Hindlimb muscle (tissue), 1 donor: ENCODE data around the gene HOXA5. TPM values are rescaled to one million over a fixed set of nuclear protein-coding genes. Genes with fewer than 3 reads are reported as not detected.

Source experiments
- DNase-seq: peaks from one replicate; pipeline ENCODE4 v3.0.0-alpha.2; 2013
- polyA plus RNA-seq: library from polyadenylated mRNA; unstranded; fragments of 120-200 nt; gene quantifications from one replicate; pipeline ENCODE4 v1.2.1, GENCODE V29; 2013; ENCODE audit not compliant: insufficient read length

HOXA5 gene
- polyA plus RNA-seq, 1 donor = 7.0 TPM

- DNase-seq = no peak
These were observed 27.2 kb upstream of the HOXA5 start for GRCh38 chr7:27170426-27171324.

DNA sequence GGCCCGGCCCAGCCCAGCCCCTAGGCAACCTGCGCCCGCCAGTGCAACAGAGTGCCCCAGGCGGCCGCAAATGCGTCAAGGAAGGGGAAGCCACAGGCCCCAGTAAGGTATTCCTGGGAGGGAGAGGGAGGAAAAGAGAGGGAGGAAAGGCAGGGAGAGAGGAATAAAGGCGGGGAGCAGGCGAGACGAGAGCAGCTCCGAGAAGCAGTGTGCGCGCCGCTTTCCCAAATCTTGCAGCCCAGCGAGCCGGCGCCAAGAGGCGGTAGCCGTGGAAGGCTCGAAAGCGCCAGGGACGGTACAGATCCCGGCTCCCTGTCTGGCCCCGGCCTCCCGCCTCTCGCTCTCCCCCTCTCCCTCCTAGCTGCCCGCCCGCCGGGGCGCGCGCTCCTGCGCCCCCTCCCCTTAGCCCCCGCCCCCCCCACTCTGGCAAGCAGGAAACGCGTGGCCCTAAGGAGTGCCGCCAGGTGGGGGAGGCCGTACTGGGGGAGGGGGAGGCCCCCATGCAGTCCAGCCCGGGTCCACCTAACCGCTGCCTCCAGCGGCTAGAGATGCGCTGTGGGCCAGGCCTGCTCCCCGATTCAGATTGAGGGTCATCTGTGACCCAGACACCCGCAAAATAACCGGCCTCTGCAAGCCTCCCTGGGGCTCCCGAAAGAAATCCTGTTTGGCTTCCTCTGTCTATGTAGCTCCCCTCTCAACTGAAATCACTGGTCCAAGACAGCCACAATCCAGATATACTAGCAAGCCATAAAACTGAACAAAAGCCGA lies 26.4 kb upstream of the HOXA5 start:
- DNase-seq = no peak

DNA sequence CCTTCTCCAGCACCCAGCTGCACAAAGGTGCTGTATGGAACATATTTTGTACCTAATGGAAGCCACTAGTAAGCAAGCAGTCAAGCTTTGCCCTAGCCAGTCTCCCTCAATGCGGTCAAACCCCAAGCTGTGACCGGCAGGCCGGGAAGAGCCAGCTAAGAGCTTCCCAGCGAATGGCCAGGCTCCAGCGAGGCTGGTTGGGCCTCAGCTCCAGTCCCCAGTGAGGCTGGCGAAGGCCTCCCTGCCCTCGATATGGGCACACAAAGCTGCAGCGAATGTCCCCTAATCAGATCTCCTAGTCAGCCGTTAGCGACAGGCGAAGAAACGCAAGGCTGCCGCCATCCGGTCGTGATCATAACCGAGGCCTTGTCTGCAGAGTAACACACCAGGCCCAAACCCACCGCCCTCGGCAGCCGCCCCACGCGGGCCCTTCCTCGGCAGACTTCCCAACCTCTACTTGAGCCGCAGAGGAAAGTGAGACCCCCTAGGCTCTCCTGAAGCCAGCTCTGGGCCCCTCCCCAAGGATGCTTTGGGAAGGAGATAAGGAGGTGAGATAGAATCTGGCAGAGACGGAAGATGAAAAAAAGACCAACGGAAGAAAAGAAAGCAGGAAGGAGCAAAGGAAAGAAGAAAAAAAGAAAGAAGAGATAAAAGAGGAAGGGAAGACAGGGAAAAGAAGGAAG lies 24.9 kb upstream of the HOXA5 start:
- peak; percentile 79 for DNase-seq

DNA sequence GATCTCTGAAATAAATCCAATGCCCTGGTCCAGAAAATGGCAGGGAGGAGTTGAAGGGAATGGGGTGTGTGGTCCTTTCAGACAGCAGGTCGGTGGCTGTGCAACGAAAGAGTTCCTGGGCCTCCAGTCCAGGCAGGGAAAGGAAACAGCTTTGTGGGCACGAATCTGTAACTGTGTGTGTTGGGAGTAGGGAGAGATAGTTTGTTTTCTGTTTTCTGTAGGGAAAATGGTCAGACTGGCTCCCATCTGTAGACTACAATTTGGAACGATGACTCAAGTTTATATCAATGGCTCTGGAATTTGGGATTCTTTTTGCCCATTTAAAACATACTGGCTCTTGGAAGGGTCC lies 24.4 kb upstream of the HOXA5 start:
- DNase-seq = no peak

- no peak for DNase-seq
These were observed 23.3 kb upstream of the HOXA5 start for GRCh38 chr7:27166531-27167505.

- DNase-seq = no peak
These were observed 22.6 kb upstream of the HOXA5 start for GRCh38 chr7:27165996-27166530.

DNA sequence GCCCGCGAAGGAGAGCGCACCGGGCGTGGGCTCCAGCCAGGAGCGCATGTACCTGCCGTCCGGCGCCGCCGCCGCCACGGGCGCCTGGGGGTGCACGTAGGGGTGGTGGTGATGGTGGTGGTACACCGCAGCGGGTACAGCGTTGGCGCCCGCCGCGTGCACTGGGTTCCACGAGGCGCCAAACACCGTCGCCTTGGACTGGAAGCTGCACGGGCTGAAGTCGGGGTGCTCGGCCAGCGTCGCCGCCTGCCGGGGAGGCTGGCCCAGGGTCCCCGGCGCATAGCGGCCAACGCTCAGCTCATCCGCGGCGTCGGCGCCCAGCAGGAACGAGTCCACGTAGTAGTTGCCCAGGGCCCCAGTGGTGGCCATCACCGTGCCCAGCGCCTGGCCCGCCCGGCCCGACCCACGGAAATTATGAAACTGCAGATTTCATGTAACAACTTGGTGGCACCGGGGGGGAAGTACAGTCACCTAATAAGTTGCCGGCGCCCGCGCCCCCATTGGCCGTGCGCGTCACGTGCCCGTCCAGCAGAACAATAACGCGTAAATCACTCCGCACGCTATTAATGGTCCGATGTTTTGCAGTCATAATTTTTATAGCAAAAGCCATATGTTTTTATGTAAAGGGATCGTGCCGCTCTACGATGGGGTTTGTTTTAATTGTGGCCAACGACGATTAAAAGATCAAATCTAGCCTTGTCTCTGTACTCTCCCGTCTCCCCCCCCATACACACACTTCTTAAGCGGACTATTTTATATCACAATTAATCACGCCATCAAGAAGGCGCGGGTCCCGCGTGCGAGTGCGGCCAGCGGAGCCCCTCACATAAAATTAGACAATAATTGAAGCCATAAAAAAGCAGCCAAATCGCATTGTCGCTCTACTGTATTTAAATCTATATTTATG lies 21.9 kb upstream of the HOXA5 start, which contains the start of gene HOXA9:
TSS of gene HOXA9 (minus strand) at position 449 of the 907 bp plus-strand sequence. CDS start at position 369, 80 bp downstream.
- peak; percentile 94 for DNase-seq

GRCh38 chr7:27164367-27165088 lies 21.0 kb upstream of the HOXA5 start:
- no peak for DNase-seq

GRCh38 chr7:27164045-27164366 lies 20.5 kb upstream of the HOXA5 start:
- no peak for DNase-seq

DNA sequence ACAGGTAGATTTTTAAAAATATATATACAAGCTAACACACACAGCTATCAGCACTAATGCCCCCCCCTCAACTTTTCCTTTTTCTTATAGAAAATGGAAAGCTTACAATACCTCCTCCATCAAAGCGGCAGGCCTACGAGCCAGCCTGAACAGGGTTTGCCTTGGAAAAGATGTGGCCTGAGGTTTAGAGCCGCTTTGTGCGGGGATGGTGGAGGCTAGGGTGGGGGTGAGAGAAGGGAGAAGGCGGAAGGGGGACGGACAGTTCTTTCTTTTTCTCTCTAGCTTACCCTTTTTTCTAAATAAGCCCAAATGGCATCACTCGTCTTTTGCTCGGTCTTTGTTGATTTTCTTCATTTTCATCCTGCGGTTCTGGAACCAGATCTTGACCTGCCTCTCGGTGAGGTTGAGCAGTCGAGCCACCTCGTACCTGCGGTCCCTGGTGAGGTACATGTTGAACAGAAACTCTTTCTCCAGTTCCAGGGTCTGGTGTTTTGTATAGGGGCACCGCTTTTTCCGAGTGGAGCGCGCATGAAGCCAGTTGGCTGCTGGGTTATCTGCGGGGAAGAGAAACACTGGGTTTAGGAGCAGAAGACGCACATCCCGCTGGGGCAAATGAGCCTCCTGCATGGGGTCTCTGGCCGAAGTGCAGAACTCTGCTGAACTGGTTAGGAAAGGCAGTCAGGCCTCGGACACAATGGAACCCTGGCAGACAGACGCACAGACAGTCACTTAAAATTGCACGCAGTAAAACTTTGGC lies 20.0 kb upstream of the HOXA5 start:
- no peak for DNase-seq

DNA sequence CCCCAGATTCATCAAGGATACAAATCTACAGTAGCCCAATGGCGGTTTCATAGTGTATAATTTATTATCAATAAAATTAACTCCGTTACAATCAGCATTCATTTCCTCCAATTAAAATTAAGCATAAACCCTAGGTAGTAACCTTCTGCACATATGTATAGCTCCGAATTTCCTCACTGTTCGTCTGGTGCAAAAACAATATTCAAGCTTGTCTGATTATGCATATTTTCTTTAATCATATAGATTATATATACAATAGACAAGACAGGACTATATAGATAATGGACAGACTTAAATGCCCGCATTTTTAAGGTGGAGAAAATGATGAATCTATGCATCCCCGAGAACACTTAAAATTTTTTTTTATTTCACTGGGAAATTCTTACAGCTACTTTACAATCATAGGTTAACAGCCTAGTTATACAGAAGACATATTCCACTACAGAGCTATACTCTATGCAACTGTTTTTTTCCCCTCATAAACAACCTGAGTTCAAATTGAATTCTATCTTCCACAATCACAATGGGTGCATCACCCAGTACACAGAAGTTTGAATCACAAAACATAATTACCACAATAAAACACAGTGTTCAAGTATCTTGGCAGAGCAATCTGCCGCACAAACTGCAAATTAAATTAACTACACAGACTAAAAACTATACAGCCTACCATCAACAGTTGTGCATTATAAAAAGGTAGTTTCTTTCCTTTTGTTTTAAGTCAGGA lies 19.2 kb upstream of the HOXA5 start:
- no peak for DNase-seq

DNA sequence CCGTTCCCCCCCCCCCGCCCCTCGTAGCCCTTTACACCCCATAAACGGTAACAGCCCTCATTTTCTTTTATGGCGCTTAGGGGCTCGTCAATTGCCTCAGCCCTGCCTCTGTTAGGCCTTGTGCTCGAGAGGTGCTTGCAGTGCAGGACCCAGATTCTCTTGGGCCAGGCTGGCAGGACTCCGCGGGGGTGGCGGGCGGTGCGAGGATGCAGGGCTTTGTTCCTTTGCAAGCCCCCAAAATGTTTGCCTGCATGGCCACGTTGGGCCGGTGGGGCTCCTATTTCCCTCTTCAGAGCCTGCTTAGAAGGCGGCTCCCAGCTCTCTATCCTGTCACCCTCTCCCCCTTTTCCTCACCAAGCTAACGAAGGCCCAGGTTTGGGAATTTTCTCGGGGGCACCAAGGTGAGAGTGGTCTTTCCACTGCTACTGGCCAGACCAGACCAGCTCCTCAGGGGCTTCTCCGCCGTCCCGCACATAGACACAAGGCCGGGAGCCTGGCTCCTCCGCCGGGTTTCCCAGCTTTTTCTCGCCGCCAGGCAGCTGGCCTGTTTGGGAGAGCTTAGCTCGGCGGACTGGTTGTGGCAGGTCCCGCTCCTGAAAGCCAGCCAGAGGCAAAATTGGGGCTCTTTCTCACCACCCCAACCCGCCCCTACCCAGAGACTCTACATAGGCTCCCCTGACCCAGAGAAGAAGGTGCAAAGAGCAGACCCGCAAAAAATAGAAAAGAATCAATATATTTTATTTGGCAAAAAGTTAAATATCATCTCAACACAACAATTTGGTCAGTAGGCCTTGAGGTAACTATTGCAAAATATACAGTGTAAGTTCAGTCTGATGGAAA lies 18.5 kb upstream of the HOXA5 start:
- no peak for DNase-seq

GRCh38 chr7:27161214-27161720 lies 17.8 kb upstream of the HOXA5 start:
- no peak for DNase-seq

- DNase-seq = peak; percentile 91
These were observed 17.2 kb upstream of the HOXA5 start for GRCh38 chr7:27160546-27161213.

DNA sequence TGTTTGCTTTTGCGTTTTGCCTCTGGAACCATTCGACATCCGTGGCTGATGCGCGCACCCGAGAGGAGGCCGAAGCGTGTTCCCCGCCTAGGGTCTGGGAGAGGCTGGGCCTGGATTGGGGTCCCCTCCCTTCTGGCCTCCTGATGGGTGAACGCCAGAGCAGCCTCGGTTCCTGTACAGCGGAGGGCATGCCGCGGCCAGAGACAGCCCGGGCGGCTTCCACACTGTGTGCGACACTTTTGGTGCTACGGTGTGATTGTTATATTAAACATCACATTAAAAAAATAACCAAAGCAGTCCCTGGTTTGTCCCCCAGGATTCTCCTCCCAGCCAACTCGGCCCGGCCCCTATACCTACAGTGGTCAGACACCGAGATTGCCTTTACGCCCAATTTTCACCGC lies 16.7 kb upstream of the HOXA5 start:
- no peak for DNase-seq

DNA sequence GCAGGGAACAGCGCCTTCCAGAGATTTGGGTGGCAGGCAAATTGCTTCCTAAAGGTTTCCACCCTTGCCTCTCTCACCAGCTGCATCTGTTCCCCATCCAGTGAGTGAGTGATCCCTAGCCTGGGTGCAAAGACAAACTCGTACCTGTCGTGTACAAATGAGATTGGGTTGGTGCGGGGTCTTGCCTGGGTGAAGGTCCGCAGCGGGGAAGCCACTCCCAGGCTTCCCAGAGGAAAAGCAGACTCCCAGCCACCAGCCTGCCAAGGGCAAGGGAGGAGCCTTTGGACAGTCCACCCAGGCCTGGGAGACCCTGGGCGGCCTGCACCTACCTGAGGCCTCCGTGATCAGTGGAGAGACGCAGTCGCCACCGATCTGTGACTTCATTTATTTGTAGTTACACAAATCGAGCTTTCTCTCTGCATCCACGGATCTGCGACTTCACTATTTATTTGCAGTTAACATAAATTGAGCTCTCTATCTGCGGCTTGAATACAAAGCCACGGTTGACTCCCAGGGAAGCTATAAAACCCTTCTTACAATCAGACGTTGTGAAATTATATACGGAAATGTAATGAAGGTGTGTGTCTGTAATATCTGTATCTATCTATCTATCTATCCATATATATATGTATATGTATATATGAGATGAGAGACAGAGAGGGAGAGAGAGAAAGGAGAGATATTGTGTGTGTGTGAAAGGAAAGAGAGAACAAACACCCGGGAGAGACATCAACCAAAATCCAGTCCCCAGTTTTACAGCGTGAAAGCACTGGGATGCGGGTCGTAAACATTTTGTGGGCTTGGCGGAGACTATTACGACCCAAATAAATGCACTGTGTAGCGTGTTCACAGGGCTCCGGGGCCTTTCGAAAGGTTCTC lies 16.0 kb upstream of the HOXA5 start:
- DNase-seq = no peak
